Lower leg skin (tissue), 4 donors: Measurements from ENCODE around the gene GLUL. TPM values are rescaled to one million over a fixed set of nuclear protein-coding genes. Genes with fewer than 3 reads are reported as not detected.
A peak's percentile ranks its signal among the peaks of the same experiment; 100 is the strongest.

Source experiments
- DNase-seq, 2 donors: peaks; one replicate each; pipeline ENCODE4 v3.0.0-alpha.2; 2019; ENCODE audit warnings: low spot score in 2 of 2
- H3K4me3 ChIP-seq: fragments of 200-600 bp; sonication (generic); 2 replicates; pipeline ENCODE4 v1.5.1; 2017; ENCODE audit warnings: mild to moderate bottlenecking, low read depth; ENCODE audit not compliant: poor library complexity, severe bottlenecking
- CTCF ChIP-seq, 3 donors: fragments of 450-650 bp; IDR thresholded peaks; one replicate each; pipeline ENCODE4 v1.5.1; 2016; ENCODE audit warnings: antibody characterized with exemption in 3 of 3, mild to moderate bottlenecking in 3 of 3, moderate library complexity in 2 of 3
- POLR2A ChIP-seq, 2 donors: fragments of 450-650 bp; IDR thresholded peaks; one replicate each; pipeline ENCODE4 v1.6.1; 2016 to 2017; ENCODE audit warnings: antibody characterized with exemption in 2 of 2, mild to moderate bottlenecking in 1 of 2, moderate library complexity in 1 of 2
- WGBS, 2 donors: methylation state at CpG; one replicate each; pipeline ENCODE4 v1.1.5; 2018; 5-methylcytosine and 5-hydroxymethylcytosine counted together
- intact Hi-C: fragments of 100-400 bp; cut with DNase I; formaldehyde crosslinking; loops from one replicate; pipeline ENCODE4 v1.15.0; 2023; ENCODE audit warnings: low total_unique reads
- total RNA-seq, 4 donors: library from RNA; depleted of rRNA; stranded (reverse); fragments of >200 nt; gene quantifications; one replicate each; pipeline ENCODE4 v1.1.0, GENCODE V29; 2016

GLUL gene
- total RNA-seq, 4 donors from 2014 or later: 962 to 2,018 (median 1,391) TPM

- intact Hi-C loops: no loop called here
- 45 to 53% methylated on average over 5 of the region's 5 CpGs for WGBS, 2 donors
- no peak for TF ChIP-seq CTCF (IDR thresholded peaks at IDR 0.05)
- TF ChIP-seq POLR2A (IDR thresholded peaks at IDR 0.05): no peak
- H3K4me3 ChIP-seq: no peak overlapping the region
- no peak for DNase-seq
Observed at GRCh38 chr1:182394055-182394775, 2.6 kb upstream of the GLUL start.

GRCh38 chr1:182392050-182393028 lies 749 bp upstream of the GLUL start:
- intact Hi-C loops: no loop called here
- TF ChIP-seq POLR2A (IDR thresholded peaks at IDR 0.05) (no peak), CTCF (IDR thresholded peaks at IDR 0.05) (no peak)
- WGBS, 2 donors: 20% methylated on average over 44 to 47 of the region's 47 CpGs
- H3K4me3 ChIP-seq: peak overlapping the region; percentile 77
- DNase-seq: peak in 1 of 2 donors; percentile 60

- WGBS, 2 donors: 0 to 1% methylated on average over 10 to 14 of the region's 35 CpGs
- intact Hi-C loops: no loop called here
- TF ChIP-seq POLR2A (IDR thresholded peaks at IDR 0.05) (no peak), CTCF (IDR thresholded peaks at IDR 0.05) (no peak)
Observed at GRCh38 chr1:182391028-182391361, 595 bp downstream of the GLUL start.

GRCh38 chr1:182389619-182390047 lies 2.0 kb downstream of the GLUL start:
- peak in 1 of 2 donors; percentile 88 for DNase-seq
- intact Hi-C loops: no loop called here
- TF ChIP-seq POLR2A (IDR thresholded peaks at IDR 0.05): no peak
- TF ChIP-seq CTCF (IDR thresholded peaks at IDR 0.05): no peak
- WGBS, 2 donors: 2 to 3% methylated on average over 13 of the region's 13 CpGs
- H3K4me3 ChIP-seq: peak overlapping the region; percentile 77

More at GRCh38 chr1:182391028-182391361, 595 bp downstream of the GLUL start:
- peak overlapping the region; percentile 77 for H3K4me3 ChIP-seq
- no peak for DNase-seq

- intact Hi-C loops: no loop called here
- WGBS, 2 donors: 74% methylated on average over 5 of the region's 5 CpGs
- TF ChIP-seq POLR2A (IDR thresholded peaks at IDR 0.05) (no peak), CTCF (IDR thresholded peaks at IDR 0.05) (no peak)
Observed at GRCh38 chr1:182388392-182389134, 3.0 kb downstream of the GLUL start.

More at GRCh38 chr1:182388392-182389134, 3.0 kb downstream of the GLUL start:
- DNase-seq: peak in 1 of 2 donors; percentile 75
- peak overlapping the region; percentile 77 for H3K4me3 ChIP-seq
